ENCODE measurements around the gene FNDC5.

FNDC5 gene

DNA sequence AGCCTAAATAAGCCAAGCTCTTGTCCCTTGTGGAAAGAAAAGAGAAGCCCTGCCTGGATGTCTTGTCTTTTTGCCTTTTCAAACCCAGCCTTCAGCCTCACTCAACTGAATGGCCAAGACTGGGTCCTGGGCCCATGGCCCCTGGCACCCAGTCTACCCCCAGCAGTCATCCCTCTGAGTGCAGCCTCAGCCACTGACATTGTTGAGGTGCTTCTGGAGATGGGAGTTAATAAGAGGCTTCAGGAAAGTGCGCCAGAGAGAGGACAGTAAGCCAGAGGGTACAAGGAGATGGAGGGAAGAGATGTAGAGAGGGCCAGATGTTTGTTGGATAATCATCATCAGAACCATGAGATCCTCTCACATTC lies 6.8 kb downstream of the FNDC5 start:
- no peak overlapping the region for H3K4me3 ChIP-seq (ENCODE audit: low read depth in 1 of 2, low read length in 2 of 2)
- H4K20me1 ChIP-seq (ENCODE audit: insufficient read depth, low read length): peaks cover 4% of the 10 kb centered on the region
- H3K27me3 ChIP-seq (ENCODE audit: insufficient read depth, low read length, poor library complexity): no peaks in the 10 kb centered on the region
- ATAC-seq (ENCODE audit: insufficient read depth, low read depth): no peak
- no peaks in the 10 kb centered on the region for H3K9me3 ChIP-seq (ENCODE audit: insufficient read depth, low read length, severe bottlenecking)
- DNase-seq: no peak
- H3K9ac ChIP-seq (ENCODE audit: low read depth, low read length): no peak overlapping the region
- H3K27ac ChIP-seq (ENCODE audit: low read length): no peak overlapping the region
- no peak for TF ChIP-seq EZH2 (IDR thresholded peaks at IDR 0.05; ENCODE audit: borderline replicate concordance, low read depth, low read length, severe bottlenecking)
- TF ChIP-seq, protein P1, sequence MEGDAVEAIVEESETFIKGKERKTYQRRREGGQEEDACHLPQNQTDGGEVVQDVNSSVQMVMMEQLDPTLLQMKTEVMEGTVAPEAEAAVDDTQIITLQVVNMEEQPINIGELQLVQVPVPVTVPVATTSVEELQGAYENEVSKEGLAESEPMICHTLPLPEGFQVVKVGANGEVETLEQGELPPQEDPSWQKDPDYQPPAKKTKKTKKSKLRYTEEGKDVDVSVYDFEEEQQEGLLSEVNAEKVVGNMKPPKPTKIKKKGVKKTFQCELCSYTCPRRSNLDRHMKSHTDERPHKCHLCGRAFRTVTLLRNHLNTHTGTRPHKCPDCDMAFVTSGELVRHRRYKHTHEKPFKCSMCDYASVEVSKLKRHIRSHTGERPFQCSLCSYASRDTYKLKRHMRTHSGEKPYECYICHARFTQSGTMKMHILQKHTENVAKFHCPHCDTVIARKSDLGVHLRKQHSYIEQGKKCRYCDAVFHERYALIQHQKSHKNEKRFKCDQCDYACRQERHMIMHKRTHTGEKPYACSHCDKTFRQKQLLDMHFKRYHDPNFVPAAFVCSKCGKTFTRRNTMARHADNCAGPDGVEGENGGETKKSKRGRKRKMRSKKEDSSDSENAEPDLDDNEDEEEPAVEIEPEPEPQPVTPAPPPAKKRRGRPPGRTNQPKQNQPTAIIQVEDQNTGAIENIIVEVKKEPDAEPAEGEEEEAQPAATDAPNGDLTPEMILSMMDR (IDR thresholded peaks at IDR 0.05; ENCODE audit: borderline replicate concordance, extremely low read depth, low read length, poor library complexity, severe bottlenecking): no peak
- no peak overlapping the region for H3K4me2 ChIP-seq (ENCODE audit: insufficient read depth, low read length)
- H2AFZ ChIP-seq (ENCODE audit: low read depth, low read length): no peak overlapping the region
- peaks cover 51% of the 10 kb centered on the region for H3K36me3 ChIP-seq (ENCODE audit: insufficient read depth, low read length)
- no peaks in the 10 kb centered on the region for H3K79me2 ChIP-seq (ENCODE audit: insufficient read depth, low read length)
- no peaks in the 10 kb centered on the region for H3K4me1 ChIP-seq (ENCODE audit: insufficient read depth, low read length)

DNA sequence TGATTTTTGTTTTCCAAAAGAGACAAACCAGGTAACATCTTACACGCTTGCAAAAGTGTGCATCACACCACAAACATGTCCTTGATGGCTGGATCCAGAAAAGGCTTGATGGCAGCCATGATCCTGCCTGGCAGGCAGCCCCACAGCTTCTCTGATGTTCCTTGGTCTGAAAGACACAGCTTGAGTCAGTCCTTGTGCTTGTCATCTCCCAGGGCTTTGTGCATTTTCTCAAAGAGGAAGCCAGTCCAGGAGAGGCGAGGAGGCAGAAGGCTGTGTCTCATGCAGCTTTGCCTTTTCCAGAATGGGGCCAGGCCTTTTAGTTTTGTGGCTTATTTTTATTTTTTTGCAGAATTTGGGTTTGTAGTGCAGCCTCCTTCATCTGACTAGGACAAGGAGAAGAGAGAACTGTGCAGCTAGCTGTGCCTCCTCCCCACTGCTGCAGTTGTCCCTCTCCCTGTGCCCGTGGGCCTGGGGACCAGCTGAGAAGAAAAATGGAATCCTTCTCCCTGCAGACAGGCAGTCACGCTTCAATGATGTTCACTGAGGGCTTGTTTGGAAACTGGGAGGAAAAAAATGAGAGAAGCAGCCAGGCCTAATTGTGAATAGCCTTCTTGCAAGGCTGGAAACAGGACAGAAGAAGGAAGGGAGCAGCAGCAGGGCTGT lies 7.4 kb downstream of the FNDC5 start:
- H3K27me3 ChIP-seq (ENCODE audit: insufficient read depth, low read length, poor library complexity): no peaks in the 10 kb centered on the region
- no peaks in the 10 kb centered on the region for H3K4me1 ChIP-seq (ENCODE audit: insufficient read depth, low read length)
- no peak overlapping the region for H3K9ac ChIP-seq (ENCODE audit: low read depth, low read length)
- H4K20me1 ChIP-seq (ENCODE audit: insufficient read depth, low read length): peaks cover 4% of the 10 kb centered on the region
- peaks cover 56% of the 10 kb centered on the region for H3K36me3 ChIP-seq (ENCODE audit: insufficient read depth, low read length)
- no peaks in the 10 kb centered on the region for H3K9me3 ChIP-seq (ENCODE audit: insufficient read depth, low read length, severe bottlenecking)
- no peaks in the 10 kb centered on the region for H3K79me2 ChIP-seq (ENCODE audit: insufficient read depth, low read length)
- no peak overlapping the region for H3K4me2 ChIP-seq (ENCODE audit: insufficient read depth, low read length)
- H3K27ac ChIP-seq (ENCODE audit: low read length): no peak overlapping the region
- no peak overlapping the region for H3K4me3 ChIP-seq (ENCODE audit: low read depth in 1 of 2, low read length in 2 of 2)
- H2AFZ ChIP-seq (ENCODE audit: low read depth, low read length): no peak overlapping the region
- DNase-seq (no peak), ATAC-seq (ENCODE audit: insufficient read depth, low read depth) (no peak)
- TF ChIP-seq, protein P1 (IDR thresholded peaks at IDR 0.05; ENCODE audit: borderline replicate concordance, extremely low read depth, low read length, poor library complexity, severe bottlenecking): no peak
- TF ChIP-seq EZH2 (IDR thresholded peaks at IDR 0.05; ENCODE audit: borderline replicate concordance, low read depth, low read length, severe bottlenecking): no peak

DNA sequence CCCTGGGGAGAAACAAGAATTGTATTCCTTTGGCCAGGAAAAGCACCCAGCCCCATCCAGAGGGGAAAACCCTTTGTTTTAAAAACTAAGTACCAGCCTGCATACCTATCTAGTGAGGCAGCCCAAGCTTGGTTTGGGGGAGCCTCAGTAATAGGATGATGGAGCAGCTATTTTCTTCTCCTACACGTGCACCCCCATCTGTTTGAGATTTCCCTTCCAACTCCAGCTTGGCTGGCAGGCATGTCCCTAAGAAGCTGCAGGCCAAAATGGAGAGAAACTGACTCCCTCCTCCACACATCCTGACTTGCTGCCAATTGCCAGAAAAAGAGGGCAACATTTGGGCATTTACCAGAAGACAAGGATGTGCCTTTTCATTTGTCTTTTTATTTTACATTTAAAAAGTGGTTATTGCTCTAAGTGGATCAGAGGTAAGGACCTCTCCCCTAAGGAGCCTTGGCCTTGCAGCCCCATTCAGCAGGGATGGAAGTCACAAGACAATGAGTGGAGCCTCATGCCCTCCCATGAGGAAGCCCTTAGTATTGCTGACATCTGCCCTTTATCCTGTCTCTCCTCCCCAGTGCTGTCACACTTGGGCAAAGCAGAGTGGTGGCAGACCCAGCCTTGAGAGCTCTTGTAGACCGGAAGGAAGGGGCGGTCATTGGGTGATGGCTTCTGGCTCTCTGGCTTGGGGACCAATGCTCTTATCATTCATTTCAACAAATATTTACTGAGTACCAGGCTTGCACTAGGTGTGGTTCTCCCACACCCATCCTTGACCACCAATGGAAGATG lies 8.6 kb downstream of the FNDC5 start:
- ATAC-seq (ENCODE audit: insufficient read depth, low read depth): no peak
- H3K9me3 ChIP-seq (ENCODE audit: insufficient read depth, low read length, severe bottlenecking): no peaks in the 10 kb centered on the region
- no peaks in the 10 kb centered on the region for H3K79me2 ChIP-seq (ENCODE audit: insufficient read depth, low read length)
- H4K20me1 ChIP-seq (ENCODE audit: insufficient read depth, low read length): peaks cover 4% of the 10 kb centered on the region
- no peak for DNase-seq
- no peak overlapping the region for H2AFZ ChIP-seq (ENCODE audit: low read depth, low read length)
- no peak overlapping the region for H3K4me3 ChIP-seq (ENCODE audit: low read depth in 1 of 2, low read length in 2 of 2)
- no peak overlapping the region for H3K27ac ChIP-seq (ENCODE audit: low read length)
- TF ChIP-seq, protein P1 (IDR thresholded peaks at IDR 0.05; ENCODE audit: borderline replicate concordance, extremely low read depth, low read length, poor library complexity, severe bottlenecking): no peak
- no peak for TF ChIP-seq EZH2 (IDR thresholded peaks at IDR 0.05; ENCODE audit: borderline replicate concordance, low read depth, low read length, severe bottlenecking)
- H3K4me2 ChIP-seq (ENCODE audit: insufficient read depth, low read length): no peak overlapping the region
- no peaks in the 10 kb centered on the region for H3K4me1 ChIP-seq (ENCODE audit: insufficient read depth, low read length)
- H3K36me3 ChIP-seq (ENCODE audit: insufficient read depth, low read length): peaks cover 68% of the 10 kb centered on the region
- no peak overlapping the region for H3K9ac ChIP-seq (ENCODE audit: low read depth, low read length)
- H3K27me3 ChIP-seq (ENCODE audit: insufficient read depth, low read length, poor library complexity): no peaks in the 10 kb centered on the region

All from DND-41 (cell line).